CD1c-positive myeloid dendritic cell (primary cell): ENCODE measurements around the gene AGXT.
"Not testable (repeated sequence)": the region's sequence is repeated elsewhere in the genome, so short reads cannot be mapped to it uniquely, and the experiment has no call there.

ENCODE experiments used
- DNase-seq: peaks from one replicate; pipeline ENCODE4 v3.0.0-alpha.2; 2016; ENCODE audit errors: extremely low spot score

AGXT gene

DNA sequence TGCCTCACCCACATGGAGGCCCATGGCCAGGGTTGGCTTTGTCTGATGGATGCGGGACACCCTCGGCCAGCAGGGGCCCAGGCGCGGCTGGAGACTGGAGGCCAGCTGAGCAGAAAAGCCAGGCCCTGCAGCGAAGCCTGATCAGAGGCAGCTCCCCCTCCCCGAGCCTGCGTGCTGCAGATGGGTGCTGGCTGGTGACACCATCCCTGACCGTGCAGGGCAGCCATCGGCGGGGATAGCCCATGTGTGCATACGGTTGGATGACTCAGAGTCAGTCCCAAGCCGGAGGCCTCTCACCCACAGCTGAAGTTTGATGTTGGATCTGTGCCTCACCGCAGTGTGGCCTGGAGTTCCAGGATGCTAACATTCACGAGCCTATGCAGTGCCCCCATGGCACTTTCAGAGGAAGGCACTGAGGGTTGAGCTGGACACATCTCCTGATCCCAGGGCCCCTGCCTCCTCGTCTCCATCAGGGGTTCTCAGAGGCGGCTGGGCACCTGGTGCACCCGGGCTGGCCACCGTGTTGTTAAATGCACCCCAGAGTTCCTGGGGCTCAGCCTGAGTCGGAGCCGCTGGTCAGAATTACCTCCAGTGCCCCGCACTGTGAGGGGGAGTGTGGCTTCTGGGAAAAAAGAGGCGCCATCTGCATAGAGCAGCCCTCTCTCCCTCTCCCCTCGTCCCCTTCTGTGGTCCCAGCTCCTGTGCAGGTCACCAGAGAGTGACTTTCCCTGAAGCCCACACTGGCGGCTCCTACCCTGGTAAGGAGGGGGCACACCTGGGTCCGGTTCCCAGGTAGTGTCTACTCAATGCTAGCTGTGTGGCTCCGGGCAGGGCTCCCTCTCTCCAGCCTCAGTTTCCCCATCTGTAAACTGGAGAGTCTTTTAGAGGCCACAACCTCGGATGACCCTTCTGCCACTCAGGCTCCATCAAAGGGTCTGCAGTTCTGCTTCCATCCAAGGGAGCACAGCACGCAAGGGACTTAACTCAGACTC is 29.2 kb upstream of the AGXT start:
- DNase-seq, result no peak

DNA sequence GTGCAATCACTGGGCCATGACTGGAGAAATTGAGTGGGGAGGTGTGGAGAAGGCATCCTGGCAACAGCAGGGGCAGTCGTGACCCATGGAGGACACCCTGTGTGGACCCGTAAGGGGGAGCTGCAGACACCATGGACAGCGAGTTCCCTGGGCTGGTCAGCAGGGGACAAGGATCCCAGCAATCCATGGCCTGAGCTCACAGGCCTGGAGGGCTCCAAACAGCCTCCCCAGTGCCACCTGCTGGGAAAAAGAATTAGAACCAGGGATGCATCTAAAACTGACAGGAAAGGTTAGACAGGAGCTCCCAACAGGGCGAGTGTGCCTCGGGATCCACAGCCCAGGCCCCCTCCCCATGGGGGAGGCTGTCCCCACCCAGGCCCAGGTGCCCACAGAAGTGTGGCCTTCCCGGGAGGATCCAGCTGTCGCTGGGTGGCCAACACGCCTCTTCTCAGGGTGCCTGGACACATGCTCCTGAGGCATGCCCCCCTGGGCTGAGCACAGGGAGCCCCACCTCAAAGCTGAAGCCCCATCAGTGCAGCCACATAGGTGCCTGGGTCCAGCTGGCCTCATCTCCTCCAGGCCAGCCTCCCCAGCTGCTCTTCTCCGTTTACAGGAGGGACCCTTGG is 28.1 kb upstream of the AGXT start:
- DNase-seq, result peak; percentile 28

DNA sequence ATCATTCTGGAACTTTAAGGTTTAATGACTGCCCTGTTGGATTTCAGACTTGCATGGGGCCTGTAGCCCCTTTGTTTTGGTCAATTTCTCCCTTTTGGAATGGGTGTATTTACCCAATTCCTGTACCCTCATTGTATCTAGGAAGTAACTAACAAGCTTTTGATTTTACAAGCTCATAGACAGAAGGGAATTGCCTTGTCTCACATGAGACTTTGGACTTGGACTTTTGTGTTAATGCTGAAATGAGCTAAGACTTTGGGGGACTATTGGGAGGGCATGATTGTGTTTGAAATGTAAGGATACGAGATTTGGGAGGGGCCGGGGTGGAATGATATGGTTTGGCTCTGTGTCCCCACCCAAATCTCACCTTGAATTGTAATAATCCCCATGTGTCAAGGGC is 22.3 kb upstream of the AGXT start:
- not testable (repeated sequence) for DNase-seq

GRCh38 chr2:240846873-240847595 is 21.6 kb upstream of the AGXT start:
- no peak for DNase-seq

GRCh38 chr2:240847817-240848216 is 20.8 kb upstream of the AGXT start:
- DNase-seq, result no peak

DNA sequence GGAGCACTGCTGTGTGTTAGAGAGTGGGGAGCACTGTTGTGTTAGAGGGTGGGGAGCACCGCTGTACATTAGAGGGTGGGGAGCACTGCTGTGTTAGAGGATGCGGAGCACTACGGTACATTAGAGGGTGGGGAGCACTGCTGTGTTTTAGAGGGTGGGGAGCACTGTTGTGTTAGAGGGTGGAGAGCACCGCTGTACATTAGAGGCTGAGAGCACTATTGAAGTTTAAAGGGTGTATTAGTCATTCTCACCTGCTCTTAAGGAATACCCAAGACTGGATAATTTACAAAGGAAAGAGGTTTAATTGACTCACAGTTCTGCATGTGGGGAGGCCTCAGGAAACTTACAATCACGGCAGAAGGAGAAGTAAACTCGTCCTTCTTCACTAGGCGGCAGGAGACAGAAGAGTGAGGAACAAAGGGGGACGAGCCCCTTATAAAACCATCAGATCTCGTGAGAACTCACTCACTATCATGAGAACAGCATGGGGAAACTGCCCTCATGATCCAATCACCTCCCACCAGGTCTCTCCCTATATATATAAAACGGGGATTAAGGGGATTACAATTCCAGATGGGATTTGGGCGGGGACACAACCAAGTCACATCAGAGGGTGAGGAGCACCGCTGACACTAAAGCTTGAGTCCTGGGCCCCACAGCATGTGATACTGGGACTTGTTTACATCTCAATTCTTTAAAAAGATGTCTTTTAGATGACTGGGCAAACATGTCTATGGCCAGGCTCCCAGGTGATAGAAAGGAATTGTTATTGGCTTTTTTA is 19.5 kb upstream of the AGXT start:
- no peak for DNase-seq

DNA sequence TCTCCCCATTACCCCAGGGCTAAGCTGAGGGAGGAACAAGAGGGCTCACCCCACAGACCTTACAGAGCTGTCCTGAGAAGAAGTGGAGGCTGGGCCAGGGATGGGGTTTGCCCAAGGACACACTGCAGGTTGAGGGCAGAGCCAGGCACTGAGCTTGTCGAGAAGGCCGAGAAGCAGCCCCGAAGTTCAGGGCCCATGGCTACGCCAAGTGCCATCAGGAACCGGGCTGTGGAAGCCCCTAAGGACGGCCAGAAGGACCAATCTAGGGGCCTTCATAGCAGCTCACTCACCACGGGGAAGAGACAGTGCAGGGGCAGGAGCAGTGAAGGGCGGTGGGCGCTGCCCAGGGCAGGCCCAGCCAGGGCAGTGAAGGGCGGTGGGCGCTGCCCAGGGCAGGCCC is 18.6 kb upstream of the AGXT start:
- no peak for DNase-seq

DNA sequence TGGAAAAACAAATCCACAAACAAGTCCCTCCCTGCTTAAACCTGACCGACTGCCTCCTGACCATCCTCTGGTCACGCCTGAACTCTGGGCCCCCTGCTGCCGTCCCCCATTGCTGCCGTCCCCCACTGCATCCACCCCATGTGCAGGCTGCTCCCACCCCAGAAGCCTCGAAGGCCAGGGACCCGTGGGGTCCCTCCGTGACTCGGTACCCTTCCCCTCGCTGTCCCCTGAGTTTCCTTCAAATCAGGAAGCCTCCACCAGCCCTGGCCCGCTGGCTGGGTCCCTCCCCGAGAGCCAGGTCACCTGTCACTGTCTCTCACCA is 17.9 kb upstream of the AGXT start:
- DNase-seq, result no peak

- DNase-seq, result peak; percentile 85
These were observed 17.3 kb upstream of the AGXT start for GRCh38 chr2:240851078-240851991.

GRCh38 chr2:240852671-240853314 is 15.8 kb upstream of the AGXT start:
- DNase-seq, result no peak

DNA sequence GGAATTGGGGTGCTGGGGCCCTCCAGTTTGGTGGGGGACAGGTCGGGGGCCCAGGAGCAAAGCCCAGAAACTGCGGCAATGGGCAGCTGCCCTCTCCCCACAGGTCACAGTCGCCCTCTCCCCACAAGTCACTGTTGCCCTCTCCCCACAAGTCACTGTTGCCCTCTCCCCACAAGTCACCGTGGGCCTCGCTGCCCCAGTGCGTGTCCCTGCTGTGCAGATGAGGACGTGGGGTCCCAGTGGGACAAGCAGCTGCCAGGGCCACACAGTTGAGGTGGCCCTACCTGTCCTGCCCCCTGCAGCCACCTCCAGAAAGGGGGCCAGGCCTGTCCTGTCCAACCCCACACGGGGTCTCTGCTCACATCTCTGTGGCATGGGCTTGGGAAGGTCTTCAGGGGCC is 13.0 kb upstream of the AGXT start:
- no peak for DNase-seq

GRCh38 chr2:240856151-240856980 is 12.3 kb upstream of the AGXT start:
- no peak for DNase-seq

DNA sequence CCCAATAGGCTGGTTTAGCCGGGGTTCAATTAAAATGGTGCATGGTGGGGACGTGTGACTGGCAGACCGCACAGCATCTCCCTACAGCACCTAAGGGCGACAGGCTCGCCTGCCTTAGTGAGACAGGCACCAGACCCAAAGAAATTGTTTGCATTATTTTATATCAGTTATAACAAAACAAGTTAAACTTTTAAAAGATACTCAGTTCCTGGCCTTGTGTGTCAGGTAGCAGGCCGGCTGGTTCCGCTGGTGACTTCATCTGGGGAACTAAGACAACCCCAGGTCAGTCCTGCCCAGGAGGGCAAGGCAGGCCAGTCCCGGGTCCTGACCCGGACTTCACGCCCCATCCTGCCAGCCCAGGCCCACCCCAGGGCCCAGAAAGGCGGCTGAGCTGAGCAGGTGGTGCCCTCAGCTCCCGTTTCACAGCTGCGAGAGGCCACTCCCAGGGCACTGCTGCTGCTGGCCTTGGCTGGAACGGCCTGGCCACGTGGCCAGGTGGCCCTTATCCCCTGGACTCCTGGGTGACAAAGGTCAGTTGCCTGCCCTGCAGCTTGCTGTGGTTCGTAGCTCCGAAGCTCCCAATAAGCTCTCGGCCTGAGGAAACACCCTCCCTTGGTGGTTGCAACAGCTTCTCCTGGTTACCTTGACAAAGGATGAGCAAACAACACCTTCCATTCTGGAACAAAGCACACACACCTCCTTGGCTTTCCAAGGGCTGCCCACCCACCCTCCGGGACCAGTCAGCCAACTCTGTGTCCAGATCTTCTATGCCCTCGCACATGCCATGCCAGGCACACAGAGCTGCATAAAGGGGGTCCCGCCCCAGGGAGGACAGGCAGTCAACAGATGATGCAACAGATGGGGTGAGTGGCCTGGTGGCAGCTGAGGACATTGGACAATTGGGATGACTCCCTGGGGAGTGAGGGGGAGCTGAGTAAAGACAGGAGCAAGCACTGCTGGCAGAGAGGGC is 11.3 kb upstream of the AGXT start:
- no peak for DNase-seq

GRCh38 chr2:240858321-240858720 is 10.3 kb upstream of the AGXT start:
- DNase-seq, result no peak

GRCh38 chr2:240858871-240859270 is 9.8 kb upstream of the AGXT start:
- DNase-seq, result no peak

DNA sequence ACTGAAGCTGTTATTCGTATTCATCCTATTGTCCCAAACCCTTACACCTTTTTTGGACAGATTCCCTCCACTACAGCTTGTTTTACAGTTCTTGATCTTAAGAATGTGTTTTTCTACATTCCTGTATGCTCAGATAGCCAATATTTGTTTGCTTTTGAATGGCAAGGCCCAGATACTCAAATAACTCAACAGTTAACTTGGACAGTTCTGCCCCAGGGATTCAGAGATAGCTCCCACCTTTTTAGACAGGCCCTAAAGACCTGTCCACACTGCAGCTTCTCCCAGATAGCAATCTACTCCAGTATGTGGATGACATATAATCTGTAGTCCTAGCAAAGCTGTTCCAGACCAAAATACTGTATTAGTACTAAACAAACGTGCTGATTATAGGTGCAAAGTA is 7.1 kb upstream of the AGXT start:
- DNase-seq, result no peak

- no peak for DNase-seq
These were observed 4.1 kb upstream of the AGXT start for GRCh38 chr2:240864475-240864874.

- DNase-seq, result no peak
These were observed 3.2 kb upstream of the AGXT start for GRCh38 chr2:240865391-240865790.
